Thymus (tissue), 11 donors: ENCODE data around the gene PCDHA4. TPM values are rescaled to one million over a fixed set of nuclear protein-coding genes. Genes with fewer than 3 reads are reported as not detected.
"Not testable (repeated sequence)": the region's sequence is repeated elsewhere in the genome, so short reads cannot be mapped to it uniquely, and the experiment has no call there.

Experiments
- DNase-seq, 9 donors: peaks; one replicate each; pipeline ENCODE4 v3.0.0-alpha.2; 2013; ENCODE audit warnings: low spot score in 9 of 9, low read depth in 6 of 9, missing footprints in 1 of 9
- H3K27ac ChIP-seq, 2 donors: one replicate each; pipeline ENCODE4 v1.5.1; 2013; ENCODE audit warnings: control low read depth in 1 of 2, low read depth in 1 of 2, low read length in 1 of 2, mild to moderate bottlenecking in 1 of 2, moderate library complexity in 1 of 2
- H3K27me3 ChIP-seq, 2 donors: one replicate each; pipeline ENCODE4 v1.5.1; 2013; ENCODE audit warnings: low read length in 1 of 2; ENCODE audit not compliant: control insufficient read depth in 2 of 2, insufficient read depth in 1 of 2
- H3K36me3 ChIP-seq, 2 donors: one replicate each; pipeline ENCODE4 v1.5.1; 2013; ENCODE audit warnings: low read length in 1 of 2, mild to moderate bottlenecking in 1 of 2, moderate library complexity in 1 of 2; ENCODE audit not compliant: control insufficient read depth in 2 of 2, insufficient read depth in 2 of 2
- H3K4me1 ChIP-seq, 2 donors: one replicate each; pipeline ENCODE4 v1.5.1; 2013; ENCODE audit warnings: low read length in 2 of 2; ENCODE audit not compliant: control insufficient read depth in 2 of 2, insufficient read depth in 2 of 2
- H3K4me3 ChIP-seq, 2 donors: one replicate each; pipeline ENCODE4 v1.5.1; 2013; ENCODE audit warnings: low read length in 2 of 2, control low read depth in 1 of 2, mild to moderate bottlenecking in 1 of 2
- H3K9me3 ChIP-seq, 2 donors: one replicate each; pipeline ENCODE4 v1.5.1; 2013; ENCODE audit warnings: low read length in 1 of 2, mild to moderate bottlenecking in 1 of 2; ENCODE audit not compliant: control insufficient read depth in 2 of 2, insufficient read depth in 1 of 2
- WGBS: extraction: QIAGEN DNeasy Blood & Tissue Kit; methylation state at CpG from one replicate; pipeline ENCODE4 v1.1.7; 2013; 5-methylcytosine and 5-hydroxymethylcytosine counted together
- polyA plus RNA-seq: library from polyadenylated mRNA; stranded (reverse); fragments of 200-250 nt; gene quantifications from one replicate; pipeline ENCODE4 v1.2.3, GENCODE V29; 2013
- total RNA-seq: library from RNA; stranded (reverse); fragments of 120-200 nt; gene quantifications from one replicate; pipeline ENCODE4 v1.2.4, GENCODE V29; 2013
- donor health status: healthy.

The PCDHA4 gene
- total and polyA plus RNA-seq, 2 donors = 0.05 TPM

DNA sequence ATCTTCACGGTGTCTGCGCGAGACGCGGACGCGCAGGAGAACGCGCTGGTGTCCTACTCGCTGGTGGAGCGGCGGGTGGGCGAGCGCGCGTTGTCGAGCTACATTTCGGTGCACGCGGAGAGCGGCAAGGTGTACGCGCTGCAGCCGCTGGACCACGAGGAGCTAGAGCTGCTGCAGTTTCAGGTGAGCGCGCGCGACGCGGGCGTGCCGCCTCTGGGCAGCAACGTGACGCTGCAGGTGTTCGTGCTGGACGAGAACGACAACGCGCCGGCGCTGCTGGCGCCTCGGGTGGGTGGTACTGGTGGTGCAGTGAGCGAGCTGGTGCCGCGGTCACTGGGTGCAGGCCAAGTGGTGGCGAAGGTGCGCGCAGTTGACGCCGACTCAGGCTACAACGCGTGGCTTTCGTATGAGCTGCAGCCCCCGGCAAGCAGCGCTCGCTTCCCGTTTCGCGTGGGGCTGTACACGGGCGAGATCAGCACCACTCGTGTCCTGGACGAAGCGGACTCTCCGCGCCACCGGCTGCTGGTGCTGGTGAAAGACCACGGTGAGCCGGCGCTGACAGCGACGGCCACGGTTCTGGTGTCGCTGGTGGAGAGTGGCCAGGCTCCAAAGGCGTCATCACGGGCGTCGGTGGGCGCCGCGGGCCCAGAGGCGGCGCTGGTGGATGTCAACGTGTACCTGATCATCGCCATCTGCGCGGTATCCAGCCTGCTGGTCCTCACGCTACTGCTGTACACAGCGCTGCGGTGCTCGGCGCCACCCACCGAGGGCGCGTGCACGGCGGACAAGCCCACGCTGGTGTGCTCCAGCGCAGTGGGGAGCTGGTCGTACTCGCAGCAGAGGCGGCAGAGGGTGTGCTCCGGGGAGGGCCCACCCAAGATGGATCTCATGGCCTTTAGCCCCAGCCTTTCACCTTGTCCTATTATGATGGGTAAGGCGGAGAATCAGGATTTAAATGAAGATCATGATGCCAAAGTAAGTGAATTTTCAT is 22.9 kb downstream of the PCDHA4 start:
- H3K36me3 ChIP-seq, DNase-seq, H3K4me3 ChIP-seq, H3K27ac ChIP-seq, H3K4me1 ChIP-seq, H3K27me3 ChIP-seq: not testable (repeated sequence)
- WGBS = 58% methylated on average over 106 of the region's 106 CpGs
- peaks cover 4 to 12% of the 10 kb centered on the region in 2 donors for H3K9me3 ChIP-seq

- H3K4me3 ChIP-seq = no peak within 1 kb of the TSS
- no peaks in the 10 kb centered on the region for H3K4me1 ChIP-seq
- 17% methylated on average over 8 of the region's 8 CpGs for WGBS
- H3K27me3 ChIP-seq = peaks cover 0 to 8% of the 10 kb centered on the region in 2 donors
- DNase-seq = no peak
- H3K27ac ChIP-seq = no peak within 1 kb of the TSS
- peaks cover 9 to 24% of the 10 kb centered on the region in 2 donors for H3K9me3 ChIP-seq
- H3K36me3 ChIP-seq = no peaks in the 10 kb centered on the region
These were observed 27.1 kb downstream of the PCDHA4 start, which contains the start of gene PCDHA7 for GRCh38 chr5:140833993-140834392. Gene PCDHA7 (plus strand): TSS chr5:140834269. CDS start chr5:140834384, 115 bp downstream.

GRCh38 chr5:140834439-140835008 is 27.7 kb downstream of the PCDHA4 start:
- H3K9me3 ChIP-seq = peaks cover 8 to 24% of the 10 kb centered on the region in 2 donors
- not testable (repeated sequence) for H3K27me3 ChIP-seq, H3K36me3 ChIP-seq, H3K27ac ChIP-seq, H3K4me1 ChIP-seq, H3K4me3 ChIP-seq, DNase-seq
- WGBS = 36% methylated on average over 26 of the region's 38 CpGs

DNA sequence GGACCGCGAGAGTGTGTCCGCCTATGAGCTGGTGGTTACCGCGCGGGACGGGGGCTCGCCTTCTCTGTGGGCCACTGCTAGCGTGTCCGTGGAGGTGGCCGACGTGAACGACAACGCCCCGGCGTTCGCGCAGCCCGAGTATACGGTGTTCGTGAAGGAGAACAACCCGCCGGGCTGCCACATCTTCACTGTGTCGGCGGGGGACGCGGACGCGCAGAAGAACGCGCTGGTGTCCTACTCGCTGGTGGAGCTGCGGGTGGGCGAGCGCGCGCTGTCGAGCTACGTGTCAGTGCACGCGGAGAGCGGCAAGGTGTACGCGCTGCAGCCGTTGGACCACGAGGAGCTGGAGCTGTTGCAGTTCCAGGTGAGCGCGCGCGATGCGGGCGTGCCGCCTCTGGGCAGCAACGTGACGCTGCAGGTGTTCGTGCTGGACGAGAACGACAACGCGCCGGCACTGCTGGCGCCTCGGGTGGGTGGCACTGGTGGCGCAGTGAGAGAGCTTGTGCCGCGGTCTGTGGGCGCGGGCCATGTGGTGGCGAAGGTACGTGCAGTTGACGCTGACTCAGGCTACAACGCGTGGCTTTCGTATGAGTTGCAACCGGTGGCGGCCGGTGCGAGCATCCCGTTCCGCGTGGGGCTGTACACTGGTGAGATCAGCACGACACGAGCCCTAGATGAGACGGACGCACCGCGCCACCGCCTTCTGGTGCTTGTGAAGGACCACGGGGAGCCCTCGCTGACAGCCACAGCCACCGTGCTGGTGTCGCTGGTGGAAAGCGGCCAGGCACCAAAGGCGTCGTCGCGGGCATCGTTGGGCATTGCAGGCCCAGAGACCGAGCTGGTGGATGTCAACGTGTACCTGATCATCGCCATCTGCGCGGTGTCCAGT is 29.0 kb downstream of the PCDHA4 start:
- WGBS = 59% methylated on average over 103 of the region's 103 CpGs
- Histone ChIP-seq H3K27ac (no peak overlapping the region), H3K36me3 (no peaks in the 10 kb centered on the region), H3K27me3 (peaks cover 0 to 7% of the 10 kb centered on the region in 2 donors), H3K4me1 (no peaks in the 10 kb centered on the region), H3K4me3 (no peak overlapping the region), H3K9me3 (peaks cover 5 to 17% of the 10 kb centered on the region in 2 donors)
- no peak for DNase-seq

GRCh38 chr5:140840978-140841962 is 34.4 kb downstream of the PCDHA4 start, which contains the start of gene PCDHA8:
Gene PCDHA8 (plus strand): TSS chr5:140841187. CDS start chr5:140841322, 135 bp downstream.
- no peak for DNase-seq
- Histone ChIP-seq H3K36me3 (no peaks in the 10 kb centered on the region), H3K27ac (no peak within 1 kb of the TSS), H3K4me3 (no peak within 1 kb of the TSS), H3K9me3 (peaks cover under 1 to 20% of the 10 kb centered on the region in 2 donors), H3K4me1 (no peaks in the 10 kb centered on the region), H3K27me3 (peaks cover 0 to 2% of the 10 kb centered on the region in 2 donors)
- 28% methylated on average over 47 of the region's 47 CpGs for WGBS

DNA sequence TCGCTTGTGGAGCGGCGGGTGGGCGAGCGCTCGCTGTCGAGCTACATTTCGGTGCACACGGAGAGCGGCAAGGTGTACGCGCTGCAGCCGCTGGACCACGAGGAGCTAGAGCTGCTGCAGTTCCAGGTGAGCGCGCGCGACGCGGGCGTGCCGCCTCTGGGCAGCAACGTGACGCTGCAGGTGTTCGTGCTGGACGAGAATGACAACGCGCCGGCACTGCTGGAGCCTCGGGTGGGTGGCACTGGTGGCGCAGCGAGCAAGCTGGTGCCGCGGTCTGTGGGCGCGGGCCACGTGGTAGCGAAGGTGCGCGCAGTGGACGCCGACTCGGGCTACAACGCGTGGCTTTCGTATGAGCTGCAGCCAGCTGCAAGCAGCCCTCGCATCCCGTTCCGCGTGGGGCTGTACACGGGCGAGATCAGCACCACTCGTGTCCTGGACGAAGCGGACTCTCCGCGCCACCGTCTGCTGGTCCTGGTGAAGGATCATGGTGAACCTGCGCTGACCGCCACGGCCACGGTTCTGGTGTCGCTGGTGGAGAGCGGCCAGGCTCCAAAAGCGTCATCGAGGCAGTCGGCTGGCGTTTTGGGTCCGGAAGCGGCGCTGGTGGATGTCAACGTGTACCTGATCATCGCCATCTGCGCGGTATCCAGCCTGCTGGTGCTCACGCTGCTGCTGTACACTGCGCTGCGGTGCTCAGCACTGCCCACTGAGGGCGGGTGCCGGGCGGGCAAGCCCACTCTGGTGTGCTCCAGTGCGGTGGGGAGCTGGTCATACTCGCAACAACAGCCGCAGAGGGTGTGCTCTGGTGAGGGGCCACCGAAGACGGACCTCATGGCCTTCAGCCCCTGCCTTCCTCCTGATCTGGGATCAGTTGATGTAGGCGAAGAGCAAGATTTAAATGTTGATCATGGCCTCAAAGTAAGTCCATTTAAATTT is 36.2 kb downstream of the PCDHA4 start:
- Histone ChIP-seq H3K4me1 (no peaks in the 10 kb centered on the region), H3K36me3 (no peaks in the 10 kb centered on the region), H3K27ac (no peak overlapping the region), H3K27me3 (no peaks in the 10 kb centered on the region), H3K9me3 (peaks cover 0 to 18% of the 10 kb centered on the region in 2 donors), H3K4me3 (no peak overlapping the region)
- WGBS = 58% methylated on average over 87 of the region's 87 CpGs
- no peak for DNase-seq

DNA sequence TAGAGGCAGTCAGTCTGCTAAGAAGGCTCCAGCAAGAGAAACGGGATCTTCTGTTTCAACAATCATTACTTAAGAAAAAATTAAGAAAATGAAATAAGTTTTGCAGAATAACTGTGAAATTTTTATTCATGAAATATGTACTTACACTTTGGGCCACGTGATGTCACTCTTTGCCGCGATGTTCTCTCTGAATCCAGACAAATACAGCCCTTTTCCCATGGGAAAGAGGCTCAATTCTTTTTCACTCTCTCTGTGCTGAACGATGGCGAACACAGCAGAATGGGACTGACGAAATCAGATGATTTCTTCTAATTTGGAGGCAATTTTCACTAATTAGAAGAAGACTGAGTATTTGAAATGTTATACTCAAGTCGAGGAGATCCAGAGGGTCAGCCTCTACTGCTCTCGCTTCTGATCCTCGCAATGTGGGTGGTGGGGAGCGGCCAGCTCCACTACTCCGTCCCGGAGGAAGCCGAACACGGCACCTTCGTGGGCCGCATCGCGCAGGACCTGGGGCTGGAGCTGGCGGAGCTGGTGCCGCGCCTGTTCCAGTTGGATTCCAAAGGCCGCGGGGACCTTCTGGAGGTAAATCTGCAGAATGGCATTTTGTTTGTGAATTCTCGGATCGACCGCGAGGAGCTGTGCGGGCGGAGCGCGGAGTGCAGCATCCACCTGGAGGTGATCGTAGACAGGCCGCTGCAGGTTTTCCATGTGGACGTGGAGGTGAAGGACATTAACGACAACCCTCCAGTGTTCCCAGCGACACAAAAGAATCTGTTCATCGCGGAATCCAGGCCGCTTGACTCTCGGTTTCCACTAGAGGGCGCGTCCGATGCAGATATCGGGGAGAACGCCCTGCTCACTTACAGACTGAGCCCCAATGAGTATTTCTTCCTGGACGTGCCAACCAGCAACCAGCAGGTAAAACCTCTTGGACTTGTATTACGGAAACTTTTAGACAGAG is 41.6 kb downstream of the PCDHA4 start, which contains the start of gene PCDHA9:
TSS of gene PCDHA9 (plus strand) at position 244 of the 964 bp plus-strand sequence. CDS start at position 358, 114 bp downstream.
- not testable (repeated sequence) for H3K36me3 ChIP-seq, H3K4me1 ChIP-seq, DNase-seq, H3K27me3 ChIP-seq, H3K4me3 ChIP-seq, H3K27ac ChIP-seq
- H3K9me3 ChIP-seq = peaks cover 3 to 19% of the 10 kb centered on the region in 2 donors
- 29% methylated on average over 46 of the region's 48 CpGs for WGBS
